ENCODE data around the gene BMPR2.

DNA sequence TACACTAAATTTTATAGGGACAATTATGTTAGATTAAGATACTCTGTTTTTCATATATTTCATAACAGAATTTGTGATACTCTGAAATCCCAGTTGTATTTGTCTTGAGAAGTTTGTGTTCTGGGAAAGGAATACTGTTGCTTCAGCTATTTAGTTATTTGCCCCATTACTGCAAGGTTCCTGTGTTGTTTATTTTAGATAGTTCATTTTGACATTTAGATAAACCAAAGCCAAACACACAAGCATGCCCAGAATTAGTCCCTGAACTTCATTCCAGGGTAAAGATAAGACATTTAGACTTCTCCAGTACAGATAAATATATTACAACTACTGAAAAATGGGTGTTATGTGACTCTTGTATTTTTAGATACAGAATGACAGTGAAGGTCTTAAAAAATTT is 74.7 kb downstream of the BMPR2 start:
- TF ChIP-seq, protein P1, sequence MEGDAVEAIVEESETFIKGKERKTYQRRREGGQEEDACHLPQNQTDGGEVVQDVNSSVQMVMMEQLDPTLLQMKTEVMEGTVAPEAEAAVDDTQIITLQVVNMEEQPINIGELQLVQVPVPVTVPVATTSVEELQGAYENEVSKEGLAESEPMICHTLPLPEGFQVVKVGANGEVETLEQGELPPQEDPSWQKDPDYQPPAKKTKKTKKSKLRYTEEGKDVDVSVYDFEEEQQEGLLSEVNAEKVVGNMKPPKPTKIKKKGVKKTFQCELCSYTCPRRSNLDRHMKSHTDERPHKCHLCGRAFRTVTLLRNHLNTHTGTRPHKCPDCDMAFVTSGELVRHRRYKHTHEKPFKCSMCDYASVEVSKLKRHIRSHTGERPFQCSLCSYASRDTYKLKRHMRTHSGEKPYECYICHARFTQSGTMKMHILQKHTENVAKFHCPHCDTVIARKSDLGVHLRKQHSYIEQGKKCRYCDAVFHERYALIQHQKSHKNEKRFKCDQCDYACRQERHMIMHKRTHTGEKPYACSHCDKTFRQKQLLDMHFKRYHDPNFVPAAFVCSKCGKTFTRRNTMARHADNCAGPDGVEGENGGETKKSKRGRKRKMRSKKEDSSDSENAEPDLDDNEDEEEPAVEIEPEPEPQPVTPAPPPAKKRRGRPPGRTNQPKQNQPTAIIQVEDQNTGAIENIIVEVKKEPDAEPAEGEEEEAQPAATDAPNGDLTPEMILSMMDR (IDR thresholded peaks at IDR 0.05): no peak
- no peak for TF ChIP-seq EZH2 (IDR thresholded peaks at IDR 0.05; ENCODE audit: borderline replicate concordance, insufficient read depth, low read depth, low read length, poor library complexity, severe bottlenecking)
